MV-4-11 (cell line): ENCODE data around the gene DIS3L2.
"Not testable (repeated sequence)": the region's sequence is repeated elsewhere in the genome, so short reads cannot be mapped to it uniquely, and the experiment has no call there.

Experiments
- DNase-seq: peaks from one replicate; lab custom pipeline; 2025; lab: John Stamatoyannopoulos, UW

Gene DIS3L2

GRCh38 chr2:232333361-232334135 is 372.0 kb downstream of the DIS3L2 start:
- DNase-seq: no peak

- DNase-seq: not testable (repeated sequence)
Measured at GRCh38 chr2:232334136-232334884, 372.8 kb downstream of the DIS3L2 start.

- not testable (repeated sequence) for DNase-seq
Measured at GRCh38 chr2:232334885-232335205, 373.3 kb downstream of the DIS3L2 start.

DNA sequence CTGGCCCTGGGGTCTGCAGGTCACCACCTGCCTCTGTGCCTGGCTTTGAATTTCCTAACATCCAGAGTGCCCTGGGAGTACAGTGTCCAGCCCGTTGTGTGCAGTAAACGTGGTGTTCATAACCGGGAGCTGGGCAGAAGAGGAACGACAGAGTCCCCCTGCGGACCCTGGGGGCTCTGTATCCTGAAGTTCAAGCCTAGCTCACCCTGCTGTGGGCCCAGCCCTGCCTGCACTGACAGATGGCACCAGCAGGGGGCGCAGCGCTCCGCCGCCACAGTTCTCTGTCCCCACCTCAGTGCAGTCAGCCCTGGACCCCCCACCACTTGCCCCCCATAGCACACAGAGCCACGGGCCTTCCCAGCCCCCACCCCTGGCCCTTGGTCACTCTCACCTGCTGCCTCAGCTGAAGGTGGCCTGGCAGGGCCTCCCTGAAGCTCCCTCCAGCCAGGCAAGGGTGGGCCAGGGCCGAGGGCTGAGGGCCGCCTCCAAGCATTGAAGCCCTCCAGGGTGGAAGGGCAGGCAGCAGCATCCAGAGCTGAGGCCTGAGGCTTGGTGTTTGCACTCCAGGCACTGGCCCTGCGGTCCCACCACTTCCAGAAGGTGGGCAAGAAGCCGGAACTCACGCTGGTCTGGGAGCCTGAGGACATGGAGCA is 373.8 kb downstream of the DIS3L2 start:
- DNase-seq: not testable (repeated sequence)

DNA sequence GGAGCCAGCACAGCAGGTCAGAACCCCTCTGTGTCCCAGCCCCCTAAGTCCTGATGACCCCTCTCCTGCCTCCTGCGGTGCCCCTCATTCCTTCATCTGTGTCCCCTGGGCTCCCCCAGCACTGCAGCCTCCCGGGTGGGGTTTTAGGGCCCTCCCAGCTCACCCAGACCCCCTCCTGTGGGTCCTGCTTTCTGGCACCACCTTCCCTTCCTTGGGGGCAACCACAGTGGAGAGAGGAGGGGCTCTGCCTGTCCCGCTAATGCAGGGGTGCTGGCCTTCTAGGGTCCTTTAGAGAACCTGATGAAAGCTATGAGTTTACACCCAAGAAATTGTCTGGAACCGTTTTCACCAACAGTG is 374.3 kb downstream of the DIS3L2 start:
- DNase-seq: no peak

DNA sequence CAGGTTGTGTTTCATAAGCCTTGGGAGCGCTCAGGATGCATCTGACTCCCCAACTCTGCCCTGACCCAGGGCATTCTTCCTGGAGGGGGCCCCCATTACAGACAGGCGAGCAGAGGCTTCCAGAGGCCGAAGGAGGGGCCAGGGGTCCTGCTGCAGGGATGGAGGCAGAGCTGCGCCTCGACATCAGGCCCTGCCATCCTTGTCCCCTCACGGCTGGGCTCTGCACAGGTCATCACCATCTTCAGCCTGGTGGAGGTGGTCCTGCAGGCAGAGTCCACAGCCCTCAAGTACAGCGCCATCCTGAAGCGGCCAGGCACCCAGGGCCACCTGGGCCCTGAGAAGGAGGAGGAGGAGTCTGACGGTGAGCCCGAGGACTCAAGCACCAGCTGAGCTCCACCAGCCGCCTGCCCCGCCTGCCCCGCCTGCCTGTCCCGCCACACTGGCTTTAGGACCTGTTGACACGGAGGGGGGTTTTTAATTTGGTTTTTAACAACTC is 374.8 kb downstream of the DIS3L2 start:
- no peak for DNase-seq

GRCh38 chr2:232336981-232337720 is 375.6 kb downstream of the DIS3L2 start:
- no peak for DNase-seq

DNA sequence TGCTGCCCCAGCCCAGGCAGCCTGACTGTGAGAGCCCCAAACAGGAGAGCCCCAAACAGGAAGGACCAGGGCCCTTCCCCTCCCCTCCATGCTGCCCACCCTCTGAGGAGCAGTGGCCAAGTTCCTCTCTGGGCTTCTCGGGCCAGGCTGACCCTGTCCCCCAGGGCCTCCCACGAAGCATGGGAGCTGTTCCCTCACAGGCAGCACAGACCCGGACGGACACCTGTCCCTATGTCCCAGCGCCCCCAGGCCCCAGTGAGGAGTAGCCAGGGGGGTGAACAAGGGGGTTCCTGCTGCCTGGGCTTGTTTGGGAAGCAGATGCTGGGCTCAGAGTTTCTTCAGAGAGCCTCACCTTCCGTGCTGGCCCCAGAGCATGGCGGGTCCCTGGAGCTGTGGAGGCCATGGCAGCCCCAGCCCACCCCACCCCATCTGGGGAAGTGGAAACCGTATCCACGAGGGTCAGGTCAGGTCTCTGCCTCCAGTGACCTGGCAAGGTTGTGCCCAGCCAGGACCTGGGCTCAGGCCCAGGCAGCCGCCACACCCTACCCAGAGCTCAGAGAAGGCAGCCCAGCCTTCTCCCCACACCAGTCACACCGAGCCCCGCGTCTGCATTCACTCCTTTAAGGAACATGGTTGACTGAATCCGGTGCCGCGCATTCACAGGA is 376.7 kb downstream of the DIS3L2 start:
- DNase-seq: not testable (repeated sequence)

DNA sequence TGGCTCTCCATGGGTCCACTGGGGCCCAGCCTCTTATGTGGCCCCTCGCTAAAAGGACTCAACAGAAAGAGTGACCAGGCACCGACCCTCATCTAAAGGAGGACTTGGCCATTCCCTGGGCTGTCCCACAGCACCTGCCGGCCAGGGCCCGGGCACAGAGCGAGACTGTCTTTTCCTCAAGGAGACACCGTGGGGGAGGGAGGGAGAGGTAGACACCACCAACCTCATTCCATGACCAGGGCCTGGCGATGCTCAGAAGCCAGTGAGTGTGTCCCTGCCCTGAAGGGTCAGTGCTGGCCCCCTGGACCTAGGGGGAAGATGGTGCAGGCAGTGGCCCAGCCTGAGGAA is 377.2 kb downstream of the DIS3L2 start:
- DNase-seq: no peak

GRCh38 chr2:232339121-232340081 is 377.9 kb downstream of the DIS3L2 start:
- no peak for DNase-seq

GRCh38 chr2:232340171-232340935 is 378.8 kb downstream of the DIS3L2 start:
- no peak for DNase-seq

DNA sequence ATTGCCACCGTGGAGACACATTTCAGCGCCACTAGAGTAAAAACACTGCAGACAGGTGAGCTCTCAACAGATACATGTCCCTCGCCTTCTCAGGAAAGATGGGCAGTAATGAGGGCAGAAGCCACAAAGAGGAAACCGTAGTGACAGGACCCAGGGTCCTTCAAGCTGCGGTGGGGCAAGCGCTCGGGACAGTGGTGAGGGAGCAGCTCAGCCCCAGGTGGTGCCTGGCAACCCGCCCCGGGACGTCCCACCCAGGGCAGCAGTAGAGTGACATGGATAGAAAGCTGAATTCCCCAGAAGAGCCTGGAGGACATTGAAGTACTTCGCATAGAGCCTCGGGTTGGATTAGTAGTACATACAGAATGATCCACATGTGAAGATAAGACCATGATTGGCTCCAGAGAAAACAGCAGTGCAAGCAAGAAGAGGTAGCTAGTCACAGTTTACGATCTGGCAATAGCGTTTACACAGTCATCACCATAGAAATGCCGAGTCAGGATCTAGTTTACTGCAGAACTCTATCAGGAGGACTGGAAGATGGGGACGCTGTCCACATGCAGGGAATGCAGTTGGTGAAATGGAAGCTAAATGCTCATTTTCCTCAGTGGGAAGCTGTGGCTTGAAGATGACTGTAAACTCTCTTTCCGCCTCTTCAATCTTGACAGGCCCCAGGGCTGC is 379.7 kb downstream of the DIS3L2 start:
- no peak for DNase-seq

DNA sequence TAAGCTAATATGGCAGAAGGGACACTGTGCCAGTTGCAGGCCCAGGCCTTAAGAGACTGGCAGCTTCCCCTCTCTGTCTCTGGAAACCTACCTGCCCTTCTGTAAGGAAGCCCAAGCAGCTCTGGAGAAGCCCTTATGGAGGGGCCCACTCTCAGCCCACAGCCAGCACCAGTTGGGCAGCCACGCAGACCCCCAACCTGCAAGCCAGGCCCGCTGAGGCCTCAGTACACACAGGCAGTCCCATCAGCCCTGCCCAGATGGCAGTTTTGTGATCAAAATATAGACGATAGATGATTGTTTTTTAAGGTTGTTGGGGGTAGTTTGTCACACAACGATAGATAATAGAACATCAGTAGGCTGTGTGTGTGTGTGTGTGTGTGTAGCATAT is 380.2 kb downstream of the DIS3L2 start:
- no peak for DNase-seq

DNA sequence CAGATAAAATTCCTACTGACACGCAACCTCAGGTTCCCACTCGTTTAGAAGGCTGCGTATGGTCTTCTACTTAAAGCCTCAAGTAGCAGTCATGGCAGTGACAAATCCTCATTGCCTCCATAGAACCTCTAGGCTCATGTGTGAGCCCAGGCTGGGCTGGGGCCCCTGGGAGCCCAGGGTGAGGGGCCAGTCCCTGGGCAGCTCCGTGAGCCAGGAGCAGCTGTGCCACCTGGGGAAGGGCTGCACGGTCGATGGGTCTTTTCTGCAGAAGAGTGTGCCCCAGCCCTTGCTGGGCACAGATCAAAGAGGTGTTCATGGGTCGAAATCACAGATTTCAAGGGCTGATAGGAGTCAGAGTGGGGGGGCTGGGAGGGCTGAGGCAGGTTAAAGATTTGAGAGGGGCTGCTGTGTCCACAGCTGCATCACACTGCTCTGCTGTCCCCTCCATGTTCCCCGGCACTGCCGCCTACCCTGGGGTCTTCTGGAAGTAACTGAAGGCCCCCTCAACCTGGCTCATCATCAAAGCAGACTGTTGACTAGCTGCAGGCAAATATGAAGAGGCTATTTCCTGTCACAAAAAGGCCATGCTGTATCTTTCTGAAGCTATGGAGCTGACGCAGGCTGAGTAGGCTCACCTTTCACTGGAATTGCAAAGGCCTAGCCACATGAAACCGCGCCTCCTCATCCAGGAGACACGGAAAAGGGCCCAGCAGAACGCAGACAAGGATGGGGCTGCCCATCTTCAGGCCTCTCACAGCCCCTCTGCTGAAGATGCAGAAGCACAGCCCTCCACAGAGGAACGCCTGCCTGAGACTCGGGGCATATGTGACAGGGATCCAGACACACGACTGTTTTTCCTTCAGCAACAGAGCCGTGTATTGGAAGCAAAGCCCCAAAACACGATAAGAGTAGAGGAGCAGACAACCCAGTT is 381.4 kb downstream of the DIS3L2 start:
- DNase-seq: no peak

DNA sequence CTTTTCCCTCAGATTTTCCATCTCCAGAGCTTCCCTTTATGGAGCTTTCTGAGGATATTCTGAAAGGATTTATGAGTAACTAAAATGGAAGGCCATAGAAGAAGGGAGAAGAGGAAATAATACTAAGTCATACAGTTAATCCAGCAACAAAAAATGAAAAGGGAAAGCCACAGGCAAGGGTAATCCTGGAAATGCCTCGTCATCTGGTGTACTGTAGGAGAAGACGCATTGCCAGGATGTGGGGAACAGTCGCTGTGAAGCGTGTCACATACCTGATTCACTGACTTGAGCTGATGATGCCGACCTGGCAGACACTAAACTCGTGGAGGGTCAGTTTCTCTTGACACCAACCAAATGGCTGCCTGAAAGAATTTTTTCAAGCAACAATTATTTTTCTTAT is 382.3 kb downstream of the DIS3L2 start:
- DNase-seq: no peak

- DNase-seq: no peak
Measured at GRCh38 chr2:232345251-232345650, 383.7 kb downstream of the DIS3L2 start.

- no peak for DNase-seq
Measured at GRCh38 chr2:232347369-232347768, 385.9 kb downstream of the DIS3L2 start.

DNA sequence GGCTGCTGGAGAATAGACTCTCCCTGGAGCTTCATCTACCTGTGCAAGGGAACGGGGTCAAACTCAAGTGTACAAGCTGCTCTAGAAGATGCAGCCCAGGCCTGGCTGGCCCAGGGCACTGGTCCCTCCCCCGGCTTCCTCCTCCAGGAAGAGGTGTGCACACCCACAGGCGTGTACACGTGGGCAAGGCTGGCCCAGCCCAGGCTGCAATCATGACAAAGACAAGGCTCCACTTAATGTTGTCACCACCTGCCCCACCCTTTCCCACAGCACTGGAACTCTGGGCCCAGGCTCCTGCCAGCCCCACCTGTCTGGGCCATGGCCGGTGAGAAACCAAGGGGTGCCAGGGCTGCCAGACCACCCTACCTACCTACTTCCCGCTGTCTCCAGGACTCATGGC is 387.4 kb downstream of the DIS3L2 start:
- DNase-seq: no peak
